H1 (cell line): ENCODE measurements around the gene ENOPH1. TPM values are rescaled to one million over a fixed set of nuclear protein-coding genes. Genes with fewer than 3 reads are reported as not detected.

Source experiments
- CTCF ChIA-PET: fragments of 300-600 bp; sonication (Branson Sonifier 250); formaldehyde crosslinking; loops from one replicate; lab custom pipeline; 2021; ENCODE audit not compliant: partially characterized antibody; lab: Charles Lee
- POLR2A ChIA-PET: fragments of 300-600 bp; sonication (Branson Sonifier 250); formaldehyde crosslinking; loops from one replicate; lab custom pipeline; 2021; ENCODE audit warnings: inconsistent platforms; ENCODE audit not compliant: partially characterized antibody; lab: Charles Lee
- DNase-seq, 2 experiments: peaks; one replicate each; pipeline versions ENCODE4 v3.0.0 to v3.0.0-alpha.2; 2010 to 2022; ENCODE audit warnings: low spot score in 2 of 2, low read depth in 1 of 2, mixed read lengths in 1 of 2
- FAIRE-seq: peaks from 2 replicates; lab custom pipeline; 2011; peaks lifted over from hg19 to GRCh38; lab: Jason Lieb, UNC
- H2AFZ ChIP-seq: 2 replicates; pipeline ENCODE4 v1.8.1; 2012; ENCODE audit warnings: low read length, inconsistent platforms
- H2AK5ac ChIP-seq: 2 replicates; pipeline ENCODE4 v1.6.1; 2013; ENCODE audit warnings: low read depth, low read length
- H2BK120ac ChIP-seq: replicated peaks from 2 replicates; pipeline ENCODE3; 2013; ENCODE audit warnings: low read depth, low read length, inconsistent platforms
- H2BK12ac ChIP-seq: 2 replicates; pipeline ENCODE4 v1.6.1; 2013; ENCODE audit warnings: low read depth, low read length
- H2BK15ac ChIP-seq: 2 replicates; pipeline ENCODE4 v1.6.1; 2013; ENCODE audit warnings: low read length
- H2BK20ac ChIP-seq: 2 replicates; pipeline ENCODE4 v1.6.1; 2013; ENCODE audit warnings: low read length
- H2BK5ac ChIP-seq: 2 replicates; pipeline ENCODE4 v1.6.1; 2013; ENCODE audit warnings: low read depth, low read length
- H3K14ac ChIP-seq: 2 replicates; pipeline ENCODE4 v1.6.1; 2013; ENCODE audit warnings: inconsistent platforms; ENCODE audit not compliant: insufficient read length
- H3K18ac ChIP-seq: 2 replicates; pipeline ENCODE4 v1.6.1; 2013; ENCODE audit warnings: low read length; ENCODE audit errors: extremely low read depth
- H3K23ac ChIP-seq: 2 replicates; pipeline ENCODE4 v1.6.1; 2013; ENCODE audit warnings: inconsistent platforms; ENCODE audit not compliant: insufficient read length
- H3K23me2 ChIP-seq: 2 replicates; pipeline ENCODE4 v1.6.1; 2013; ENCODE audit warnings: low read depth, low read length
- H3K27ac ChIP-seq: 2 replicates; pipeline ENCODE4 v1.6.1; 2011; ENCODE audit warnings: low read depth, low read length, inconsistent platforms
- H3K27me3 ChIP-seq, 4 experiments: replicated peaks in 1 of 4; 1 replicate in 1 of 4; 2 replicates in 3 of 4; pipeline versions ENCODE4 v1.6.1 to v1.8.1; 2011 to 2013; ENCODE audit warnings: low read length in 3 of 4, mild to moderate bottlenecking in 3 of 4, inconsistent platforms in 2 of 4, mixed read lengths in 2 of 4, moderate library complexity in 1 of 4; ENCODE audit not compliant: control insufficient read depth in 3 of 4, insufficient read depth in 3 of 4; ENCODE audit errors: extremely low read depth in 1 of 4
- H3K36me3 ChIP-seq, 4 experiments: 2 replicates each; pipeline versions ENCODE4 v1.6.1 to v1.8.1; 2011 to 2013; ENCODE audit warnings: mild to moderate bottlenecking in 4 of 4, low read length in 3 of 4, moderate library complexity in 2 of 4, control low read depth in 1 of 4, inconsistent platforms in 1 of 4; ENCODE audit not compliant: insufficient read depth in 4 of 4, control insufficient read depth in 2 of 4
- H3K4ac ChIP-seq: replicated peaks from 2 replicates; pipeline ENCODE3; 2013; ENCODE audit warnings: low read length, low read depth, mixed read lengths, inconsistent platforms; ENCODE audit not compliant: insufficient read length
- H3K4me1 ChIP-seq, 4 experiments: replicated peaks in 1 of 4; 1 replicate in 1 of 4; 2 replicates in 3 of 4; pipeline versions ENCODE4 v1.6.1 to v1.8.1; 2011 to 2013; ENCODE audit warnings: low read length in 3 of 4, inconsistent platforms in 2 of 4, mixed read lengths in 1 of 4; ENCODE audit not compliant: insufficient read depth in 4 of 4, control insufficient read depth in 3 of 4
- H3K4me2 ChIP-seq, 2 experiments: 2 replicates each; pipeline versions ENCODE4 v1.6.1 to v1.8.1; 2011 to 2013; ENCODE audit warnings: low read depth in 2 of 2, low read length in 2 of 2, control low read depth in 1 of 2, inconsistent platforms in 1 of 2, mild to moderate bottlenecking in 1 of 2; ENCODE audit not compliant: insufficient read depth in 1 of 2
- H3K4me3 ChIP-seq, 4 experiments: fragments of 200-600, 300-600 bp in 1 of 4; sonication (generic), shearing (Covaris generic), sonication (Bioruptor Twin) in 1 of 4; 2 replicates each; pipeline versions ENCODE4 v1.5.1 to v1.8.1; 2011 to 2016; ENCODE audit warnings: low read length in 4 of 4, low read depth in 3 of 4, control low read depth in 2 of 4, inconsistent platforms in 2 of 4, mild to moderate bottlenecking in 2 of 4, mixed read lengths in 1 of 4, moderate library complexity in 1 of 4; ENCODE audit not compliant: insufficient read depth in 2 of 4; ENCODE audit errors: extremely low read depth in 1 of 4
- H3K56ac ChIP-seq: replicated peaks from 2 replicates; pipeline ENCODE3; 2013; ENCODE audit warnings: low read depth, mild to moderate bottlenecking, mixed read lengths, low read length, inconsistent platforms; ENCODE audit not compliant: insufficient read length
- H3K79me1 ChIP-seq: 2 replicates; pipeline ENCODE4 v1.6.1; 2013; ENCODE audit warnings: low read depth, low read length, control low read depth
- H3K79me2 ChIP-seq, 2 experiments: 2 replicates each; pipeline versions ENCODE4 v1.6.1 to v1.8.1; 2012 to 2013; ENCODE audit warnings: low read length in 2 of 2, mild to moderate bottlenecking in 2 of 2, inconsistent platforms in 1 of 2; ENCODE audit not compliant: insufficient read depth in 2 of 2, control insufficient read depth in 1 of 2
- H3K9ac ChIP-seq, 4 experiments: replicated peaks in 1 of 4; 1 replicate in 1 of 4; 2 replicates in 3 of 4; pipeline versions ENCODE4 v1.6.1 to v1.8.1; 2011 to 2013; ENCODE audit warnings: low read depth in 3 of 4, low read length in 3 of 4, control low read depth in 2 of 4, mild to moderate bottlenecking in 2 of 4, moderate library complexity in 2 of 4, inconsistent platforms in 1 of 4; ENCODE audit errors: extremely low read depth in 1 of 4
- H3K9me3 ChIP-seq, 2 experiments: 2 replicates each; pipeline versions ENCODE4 v1.6.1 to v1.8.1; 2012 to 2013; ENCODE audit warnings: mild to moderate bottlenecking in 2 of 2, moderate library complexity in 2 of 2, control low read depth in 1 of 2, inconsistent platforms in 1 of 2, low read depth in 1 of 2, low read length in 1 of 2, mixed read lengths in 1 of 2; ENCODE audit not compliant: insufficient read depth in 2 of 2
- H4K20me1 ChIP-seq, 2 experiments: replicated peaks in 1 of 2; 2 replicates each; pipeline versions ENCODE3 to v1.8.1; 2011 to 2013; ENCODE audit warnings: inconsistent platforms in 2 of 2, low read length in 2 of 2, mild to moderate bottlenecking in 1 of 2; ENCODE audit not compliant: insufficient read depth in 2 of 2, control insufficient read depth in 1 of 2
- H4K5ac ChIP-seq: 2 replicates; pipeline ENCODE4 v1.6.1; 2013; ENCODE audit warnings: low read length, low read depth, mixed read lengths, inconsistent platforms; ENCODE audit not compliant: insufficient read length
- H4K8ac ChIP-seq: 2 replicates; pipeline ENCODE4 v1.8.0; 2013; ENCODE audit warnings: mild to moderate bottlenecking, moderate library complexity, low read length, inconsistent platforms; ENCODE audit not compliant: insufficient read depth; ENCODE audit errors: extremely low read depth
- H4K91ac ChIP-seq: replicated peaks from 2 replicates; pipeline ENCODE3; 2013; ENCODE audit warnings: low read length, mixed read lengths, inconsistent platforms; ENCODE audit not compliant: insufficient read length
- ATF2 ChIP-seq: IDR thresholded peaks from 2 replicates; pipeline ENCODE4 v1.6.1; 2012; ENCODE audit warnings: low read length, inconsistent platforms
- BRCA1 ChIP-seq: IDR thresholded peaks from 2 replicates; pipeline ENCODE4 v1.6.1; 2012; ENCODE audit warnings: low read depth, low read length, improper control_type of control experiment
- KDM4A ChIP-seq: IDR thresholded peaks from one replicate; pipeline ENCODE4 v1.7.1; 2012; ENCODE audit warnings: low read depth, mild to moderate bottlenecking, moderate library complexity, low read length, inconsistent platforms; ENCODE audit not compliant: severe bottlenecking
- MAX ChIP-seq: IDR thresholded peaks from 2 replicates; pipeline ENCODE4 v1.6.1; 2012; ENCODE audit warnings: inconsistent platforms
- RBBP5 ChIP-seq: IDR thresholded peaks from 2 replicates; pipeline ENCODE4 v1.7.1; 2012; ENCODE audit warnings: low read depth, mild to moderate bottlenecking, inconsistent platforms, low read length, moderate library complexity, borderline replicate concordance
- SIRT6 ChIP-seq: IDR thresholded peaks from one replicate; pipeline ENCODE4 v1.7.1; 2012; ENCODE audit warnings: low read length, inconsistent platforms
- SP2 ChIP-seq: IDR thresholded peaks from 2 replicates; pipeline ENCODE4 v1.6.1; 2012; ENCODE audit warnings: mild to moderate bottlenecking, low read length, inconsistent platforms
- TBP ChIP-seq: IDR thresholded peaks from 2 replicates; pipeline ENCODE4 v1.6.1; 2011; ENCODE audit warnings: low read depth, low read length, improper control_type of control experiment
- WGBS, 2 experiments: shearing (Covaris generic) in 1 of 2; methylation state at CpG; one replicate each; pipeline versions ENCODE4 v1.1.6 to v1.1.7; 2013 to 2015; ENCODE audit warnings: low lambda C conversion rate in 2 of 2, mixed read lengths in 2 of 2, inconsistent platforms in 1 of 2, low coverage in 1 of 2, missing lambda C conversion rate in 1 of 2; ENCODE audit not compliant: insufficient replicate concordance in 2 of 2, insufficient coverage in 1 of 2, insufficient read length in 1 of 2; ENCODE audit errors: extremely low coverage in 1 of 2, missing lambda C conversion rate in 1 of 2; 5-methylcytosine and 5-hydroxymethylcytosine counted together
- polyA plus RNA-seq, 7 experiments: library from polyadenylated mRNA; depleted of rRNA in 3 of 7; stranded (reverse) in 5 of 7; unstranded in 2 of 7; fragments of >200 nt in 5 of 7; fragments of 200-250 nt in 2 of 7; gene quantifications; 1 replicate in 5 of 7; 2 replicates in 1 of 7; 4 replicates in 1 of 7; pipeline versions ENCODE4 v1.2.1 to v1.2.3, GENCODE V29; 2011 to 2013; ENCODE audit warnings: missing spikeins in 2 of 7, mixed read lengths in 2 of 7
- total RNA-seq: library from RNA; stranded (reverse); fragmentation: NEBNext Ultra II Directional; extraction: Animal tissue kit (Norgen Biotek cat#: 25700); gene quantifications from 2 replicates; pipeline ENCODE4 v1.2.1, GENCODE V29; 2021
- TF ChIP-seq, protein P1 (sequence below): IDR thresholded peaks from 2 replicates; pipeline ENCODE4 v1.6.1; 2011; ENCODE audit warnings: low read depth, mild to moderate bottlenecking, low read length; ENCODE audit not compliant: insufficient read depth

Gene ENOPH1
- total and polyA plus RNA-seq, 2 of the 8 experiments (the other 6 are each of a cell fraction or from before 2014, with no cell fraction given), result 25.1 to 89.3 TPM

DNA sequence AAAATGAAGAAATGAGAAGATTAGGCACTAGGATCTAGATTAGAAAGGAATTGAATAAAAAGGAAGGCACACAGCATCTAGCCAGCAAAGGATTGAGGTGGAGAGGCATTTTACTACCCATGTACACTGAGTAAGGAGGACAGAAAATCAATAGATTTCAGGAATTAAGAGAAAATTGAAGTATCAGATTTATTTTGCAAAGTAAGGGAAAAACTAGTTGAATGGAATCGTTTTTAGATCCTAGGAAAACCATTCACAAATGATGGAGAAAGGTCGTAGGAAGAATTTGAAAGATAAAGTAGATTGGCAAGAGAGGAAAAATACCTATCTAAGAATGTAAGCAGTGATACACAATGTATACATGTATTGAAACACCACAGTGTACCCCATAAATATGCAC lies 31.3 kb downstream of the ENOPH1 start:
- WGBS, 2 experiments, result 94% methylated on average over 2 of the region's 2 CpGs; no CpG with 5 or more reads in 1 of the 2 experiments
- no peak overlapping the region for H4K91ac ChIP-seq
- CTCF ChIA-PET, result interaction anchor here (1.3 to 13.4 kb wide), 9 partner anchors 17 to 279 kb away, joined by 3 to 160 read pairs (median 5); no protein-coding TSS in a partner anchor

More for the DNA sequence above, 31.3 kb downstream of the ENOPH1 start:
- Histone ChIP-seq H3K18ac (no peak overlapping the region), H2AFZ (no peak overlapping the region), H3K14ac (no peak overlapping the region), H3K4me2 (no peak overlapping the region), H3K27ac (no peak overlapping the region), H3K27me3 (no peaks in the 10 kb centered on the region), H3K79me1 (no peaks in the 10 kb centered on the region), H3K4me3 (no peak overlapping the region), H2BK120ac (no peak overlapping the region), H3K79me2 (no peaks in the 10 kb centered on the region), H2BK20ac (no peak overlapping the region), H3K9ac (no peak overlapping the region), H3K23me2 (no peaks in the 10 kb centered on the region), H2AK5ac (no peak overlapping the region), H3K56ac (no peak overlapping the region), H3K23ac (no peak overlapping the region), H4K8ac (no peak overlapping the region), H2BK12ac (no peak overlapping the region), H2BK5ac (no peak overlapping the region), H2BK15ac (no peak overlapping the region), H3K4ac (no peak overlapping the region), H4K20me1 (peaks cover 0 to 2% of the 10 kb centered on the region in 2 experiments), H3K4me1 (no peaks in the 10 kb centered on the region), H4K5ac (no peak overlapping the region), H3K36me3 (peaks cover 18 to 52% (median 39%) of the 10 kb centered on the region in 4 experiments), H3K9me3 (no peaks in the 10 kb centered on the region)
- TF ChIP-seq RBBP5 (no peak), MAX (no peak), SIRT6 (no peak), KDM4A (no peak), SP2 (no peak), BRCA1 (no peak), TBP (no peak), ATF2 (no peak)
- TF ChIP-seq, protein P1, sequence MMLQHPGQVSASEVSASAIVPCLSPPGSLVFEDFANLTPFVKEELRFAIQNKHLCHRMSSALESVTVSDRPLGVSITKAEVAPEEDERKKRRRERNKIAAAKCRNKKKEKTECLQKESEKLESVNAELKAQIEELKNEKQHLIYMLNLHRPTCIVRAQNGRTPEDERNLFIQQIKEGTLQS, result no peak
- FAIRE-seq (no peak), DNase-seq (no peak)
- POLR2A ChIA-PET, result no interaction called here
